Stimulated activated CD8-positive, alpha-beta memory T cell treated with anti-CD3 and anti-CD28 coated beads, Interleukin-12 subunit alpha, Interleukin-12 subunit beta, amount 100 ng/mL, for 24 hours (primary cell): ENCODE data around the gene ZNFX1.
"Not testable (repeated sequence)": the region's sequence is repeated elsewhere in the genome, so short reads cannot be mapped to it uniquely, and the experiment has no call there.

Experiments used
- DNase-seq: peaks from one replicate; pipeline ENCODE4 v3.0.0-alpha.2; 2020; ENCODE audit errors: extremely low read depth

ZNFX1 gene

GRCh38 chr20:49210101-49210756 is 67.6 kb downstream of the ZNFX1 start:
- DNase-seq: no peak

GRCh38 chr20:49207076-49207475 is 70.8 kb downstream of the ZNFX1 start:
- DNase-seq: no peak

- no peak for DNase-seq
Observed at GRCh38 chr20:49203746-49204145, 74.1 kb downstream of the ZNFX1 start.

GRCh38 chr20:49203011-49203410 is 74.8 kb downstream of the ZNFX1 start:
- no peak for DNase-seq

GRCh38 chr20:49199729-49200293 is 78.0 kb downstream of the ZNFX1 start:
- DNase-seq: no peak

- DNase-seq: not testable (repeated sequence)
Observed at GRCh38 chr20:49192944-49193518, 84.8 kb downstream of the ZNFX1 start.
